Measurements from ENCODE around the gene GMPR.

GRCh38 chr6:16326971-16327776 lies 88.8 kb downstream of the GMPR start:
- TF ChIP-seq CTCF (IDR thresholded peaks at IDR 0.05; ENCODE audit: insufficient read depth, low read length, poor library complexity, severe bottlenecking) (no peak), EZH2phosphoT487 (conservative IDR thresholded peaks at IDR 0.05; ENCODE audit: low read length) (no peak)

All from SU-DHL-6 (cell line).